ENCODE measurements around the gene THAP3.
A peak's percentile ranks its signal among the peaks of the same experiment; 100 is the strongest.
"Not testable (repeated sequence)": the region's sequence is repeated elsewhere in the genome, so short reads cannot be mapped to it uniquely, and the experiment has no call there.

The THAP3 gene

GRCh38 chr1:6597777-6598131 lies 26.9 kb upstream of the THAP3 start:
- Histone ChIP-seq H3K9me2 (replicated peaks; ENCODE audit: low read depth, low read length) (no peaks in the 10 kb centered on the region), H3K9ac (ENCODE audit: low read depth, low read length, poor library complexity, severe bottlenecking) (no peak overlapping the region), H3K4me2 (ENCODE audit: low read depth, low read length, poor library complexity, severe bottlenecking) (peak overlapping the region; percentile 41), H3K4me3 (ENCODE audit: low read length, poor library complexity, severe bottlenecking) (no peak overlapping the region), H3K79me2 (ENCODE audit: insufficient read depth, low read length) (peaks cover 69% of the 10 kb centered on the region), H3K36me3 (ENCODE audit: insufficient read depth, low read length) (peaks cover 52% of the 10 kb centered on the region; the same call in 1 of the 2 replicates), H3K9me3 (ENCODE audit: insufficient read depth, low read depth, low read length) (no peaks in the 10 kb centered on the region), H3K4me1 (ENCODE audit: insufficient read depth, low read length, poor library complexity, severe bottlenecking) (peaks cover 28% of the 10 kb centered on the region), H3F3A (ENCODE audit: low read depth) (no peaks in the 10 kb centered on the region), H2AFZ (ENCODE audit: low read length) (no peak overlapping the region), H4K20me1 (ENCODE audit: insufficient read depth, low read length, poor library complexity, severe bottlenecking) (peaks cover 42% of the 10 kb centered on the region), H3K27me3 (ENCODE audit: insufficient read depth, low read length, poor library complexity, severe bottlenecking) (no peaks in the 10 kb centered on the region)
- TF ChIP-seq EZH2phosphoT487 (IDR thresholded peaks at IDR 0.05; ENCODE audit: borderline replicate concordance) (no peak), CTCF (conservative IDR thresholded peaks at IDR 0.05; ENCODE audit: low read length) (no peak)

- Histone ChIP-seq H3K9me3 (ENCODE audit: insufficient read depth, low read depth, low read length) (no peaks in the 10 kb centered on the region), H3K36me3 (ENCODE audit: insufficient read depth, low read length) (peaks cover 36% of the 10 kb centered on the region; the same call in 1 of the 2 replicates), H4K20me1 (ENCODE audit: insufficient read depth, low read length, poor library complexity, severe bottlenecking) (peaks cover 42% of the 10 kb centered on the region), H3F3A (ENCODE audit: low read depth) (0 out of 2 replicates have a peak, but pooled peaks cover 5% of the 10 kb centered on the region), H3K9me2 (replicated peaks; ENCODE audit: low read depth, low read length) (no peaks in the 10 kb centered on the region), H3K4me1 (ENCODE audit: insufficient read depth, low read length, poor library complexity, severe bottlenecking) (peaks cover 28% of the 10 kb centered on the region), H3K27me3 (ENCODE audit: insufficient read depth, low read length, poor library complexity, severe bottlenecking) (no peaks in the 10 kb centered on the region), H2AFZ (ENCODE audit: low read length) (no peak overlapping the region), H3K4me3 (ENCODE audit: low read length, poor library complexity, severe bottlenecking) (peak overlapping the region; percentile 81), H3K79me2 (ENCODE audit: insufficient read depth, low read length) (peaks cover 69% of the 10 kb centered on the region), H3K9ac (ENCODE audit: low read depth, low read length, poor library complexity, severe bottlenecking) (peak overlapping the region; percentile 74), H3K4me2 (ENCODE audit: low read depth, low read length, poor library complexity, severe bottlenecking) (peak overlapping the region; percentile 94)
- no peak for TF ChIP-seq CTCF (conservative IDR thresholded peaks at IDR 0.05; ENCODE audit: low read length)
- no peak for TF ChIP-seq EZH2phosphoT487 (IDR thresholded peaks at IDR 0.05; ENCODE audit: borderline replicate concordance)
Measured at GRCh38 chr1:6599141-6599975, 25.3 kb upstream of the THAP3 start.

- Histone ChIP-seq H3K36me3 (ENCODE audit: insufficient read depth, low read length) (peaks cover 30% of the 10 kb centered on the region; the same call in 1 of the 2 replicates), H3K9ac (ENCODE audit: low read depth, low read length, poor library complexity, severe bottlenecking) (peak overlapping the region; percentile 74), H3K4me2 (ENCODE audit: low read depth, low read length, poor library complexity, severe bottlenecking) (peak overlapping the region; percentile 94), H3K4me3 (ENCODE audit: low read length, poor library complexity, severe bottlenecking) (peak overlapping the region; percentile 81), H3K4me1 (ENCODE audit: insufficient read depth, low read length, poor library complexity, severe bottlenecking) (peaks cover 28% of the 10 kb centered on the region), H4K20me1 (ENCODE audit: insufficient read depth, low read length, poor library complexity, severe bottlenecking) (peaks cover 41% of the 10 kb centered on the region), H3K79me2 (ENCODE audit: insufficient read depth, low read length) (peaks cover 69% of the 10 kb centered on the region)
- not testable (repeated sequence) for H3K9me2 ChIP-seq (replicated peaks; ENCODE audit: low read depth, low read length); H3K27me3 ChIP-seq (ENCODE audit: insufficient read depth, low read length, poor library complexity, severe bottlenecking); H3K9me3 ChIP-seq (ENCODE audit: insufficient read depth, low read depth, low read length); H2AFZ ChIP-seq (ENCODE audit: low read length); H3F3A ChIP-seq (ENCODE audit: low read depth)
Measured at GRCh38 chr1:6599991-6600390, 24.7 kb upstream of the THAP3 start.
